ENCODE data around the gene CUX1. TPM values are rescaled to one million over a fixed set of nuclear protein-coding genes. Genes with fewer than 3 reads are reported as not detected.

CUX1 gene
- total RNA-seq, 2 experiments from 2014 or later, result 21.1 to 22.4 TPM

GRCh38 chr7:102262546-102262945 is 445.1 kb downstream of the CUX1 start:
- H3K4me1 Mint-ChIP-seq, result no peaks in the 10 kb centered on the region
- H3K36me3 Mint-ChIP-seq (ENCODE audit: low read depth), result no peaks in the 10 kb centered on the region
- no peaks in the 10 kb centered on the region for H3K27me3 Mint-ChIP-seq
- H3K9me3 Mint-ChIP-seq, result no peaks in the 10 kb centered on the region
- H3K4me3 Mint-ChIP-seq, result no peak overlapping the region
- CTCF ChIA-PET, result no interaction called here
- DNase-seq, result no peak
- H3K27ac Mint-ChIP-seq, result no peak overlapping the region
- POLR2A ChIA-PET, result no interaction called here

- no peaks in the 10 kb centered on the region for H3K9me3 Mint-ChIP-seq
- DNase-seq, result no peak
- H3K4me1 Mint-ChIP-seq, result no peaks in the 10 kb centered on the region
- H3K36me3 Mint-ChIP-seq (ENCODE audit: low read depth), result no peaks in the 10 kb centered on the region
- POLR2A ChIA-PET, result no interaction called here
- no peak overlapping the region for H3K4me3 Mint-ChIP-seq
- H3K27ac Mint-ChIP-seq, result no peak overlapping the region
- CTCF ChIA-PET, result no interaction called here
- no peaks in the 10 kb centered on the region for H3K27me3 Mint-ChIP-seq
These were observed 447.0 kb downstream of the CUX1 start for GRCh38 chr7:102264367-102264891.

DNA sequence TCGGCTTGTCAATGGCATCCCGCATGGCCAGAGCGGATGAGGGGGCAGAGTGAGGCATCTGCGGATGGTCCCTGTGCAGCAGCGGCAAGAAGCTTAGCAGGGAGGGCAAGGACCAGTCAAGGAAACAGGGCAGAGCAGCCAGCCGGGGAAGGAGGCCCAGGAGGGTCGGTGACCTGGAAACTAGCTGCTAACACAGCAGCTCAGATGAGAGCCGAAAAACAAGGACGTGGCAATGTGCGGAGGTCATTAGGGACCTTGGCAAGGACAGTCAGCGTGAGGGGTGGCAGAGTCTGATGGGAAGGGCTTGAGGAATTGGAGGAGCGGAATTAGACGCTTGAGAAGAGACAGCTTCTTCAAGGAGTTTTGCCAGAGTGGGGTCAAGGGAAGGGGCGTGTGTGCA is 449.1 kb downstream of the CUX1 start:
- H3K36me3 Mint-ChIP-seq (ENCODE audit: low read depth), result no peaks in the 10 kb centered on the region
- no peaks in the 10 kb centered on the region for H3K27me3 Mint-ChIP-seq
- no peaks in the 10 kb centered on the region for H3K4me1 Mint-ChIP-seq
- H3K27ac Mint-ChIP-seq, result no peak overlapping the region
- ChIA-PET CTCF (no interaction called here), POLR2A (no interaction called here)
- no peak overlapping the region for H3K4me3 Mint-ChIP-seq
- no peaks in the 10 kb centered on the region for H3K9me3 Mint-ChIP-seq
- no peak for DNase-seq

DNA sequence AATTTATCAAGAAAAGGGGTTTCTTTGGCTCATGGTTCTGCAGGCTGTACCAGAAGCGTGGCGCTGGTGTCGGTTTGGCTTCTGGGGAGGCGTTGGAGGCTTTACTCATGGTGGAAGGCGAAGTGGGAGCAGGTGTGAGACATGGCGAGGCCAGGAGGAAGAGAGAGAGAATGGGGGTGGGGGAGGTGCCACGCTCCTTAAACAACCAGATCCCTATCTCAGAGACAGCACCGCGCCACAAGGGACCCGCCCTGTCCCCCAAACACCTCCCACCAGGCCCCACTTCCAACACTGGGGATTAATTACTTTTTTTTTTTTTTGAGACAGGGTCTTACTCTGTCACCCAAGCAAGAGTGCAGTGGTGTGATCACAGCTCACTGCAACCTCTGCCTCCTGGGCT is 451.2 kb downstream of the CUX1 start:
- H3K36me3 Mint-ChIP-seq (ENCODE audit: low read depth), result no peaks in the 10 kb centered on the region
- no peaks in the 10 kb centered on the region for H3K27me3 Mint-ChIP-seq

DNA sequence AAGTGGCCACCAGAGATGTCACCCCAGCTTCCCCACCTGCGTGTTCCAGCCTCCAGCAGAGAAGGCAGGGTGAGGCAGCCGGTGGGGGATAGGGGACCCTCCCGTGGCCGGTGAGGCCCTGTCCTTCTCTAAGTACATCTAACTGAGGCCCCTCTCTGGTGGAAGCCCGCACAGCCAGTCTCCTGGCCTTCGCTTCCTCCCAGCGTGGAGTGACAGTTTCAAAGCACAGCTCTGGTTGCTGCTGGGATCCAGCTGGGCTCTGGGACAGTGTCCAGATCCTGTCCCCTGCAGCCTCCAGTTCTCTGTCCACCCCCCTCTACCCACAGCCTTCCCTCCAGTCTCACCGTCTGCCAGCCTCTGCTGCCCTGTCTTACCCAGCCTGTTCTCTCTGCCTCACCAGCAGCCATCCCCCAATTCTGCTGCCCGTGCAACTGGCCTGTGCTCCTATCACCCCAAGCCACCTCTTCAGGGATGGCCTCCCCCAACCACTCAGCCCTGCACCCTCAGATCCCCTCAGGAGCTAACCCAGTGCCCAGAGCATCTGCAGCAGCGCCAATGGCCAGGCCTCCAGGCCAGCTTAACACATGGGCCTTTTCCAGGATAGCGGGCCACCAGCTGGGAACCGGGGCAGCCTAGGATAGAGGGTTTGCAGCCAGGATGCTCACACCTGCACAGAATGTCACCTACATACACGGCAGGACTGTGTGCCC is 452.9 kb downstream of the CUX1 start:
- no peaks in the 10 kb centered on the region for H3K27me3 Mint-ChIP-seq
- H3K4me3 Mint-ChIP-seq, result no peak overlapping the region
- no peaks in the 10 kb centered on the region for H3K4me1 Mint-ChIP-seq
- DNase-seq, result no peak
- no peaks in the 10 kb centered on the region for H3K9me3 Mint-ChIP-seq
- H3K36me3 Mint-ChIP-seq (ENCODE audit: low read depth), result no peaks in the 10 kb centered on the region
- CTCF ChIA-PET, result interaction anchor here (1.3 to 2.8 kb wide), 4 partner anchors 8 to 667 kb away, joined by 3 to 10 read pairs (median 3); no protein-coding TSS in a partner anchor
- POLR2A ChIA-PET, result no interaction called here
- no peak overlapping the region for H3K27ac Mint-ChIP-seq

More for the DNA sequence above, 451.2 kb downstream of the CUX1 start:
- H3K4me3 Mint-ChIP-seq, result no peak overlapping the region
- ChIA-PET POLR2A (no interaction called here), CTCF (interaction anchor here (0.7 to 1.4 kb wide), 2 partner anchors 115 to 123 kb away, joined by 4 to 5 read pairs; no protein-coding TSS in a partner anchor)
- DNase-seq, result no peak
- H3K4me1 Mint-ChIP-seq, result no peaks in the 10 kb centered on the region
- H3K9me3 Mint-ChIP-seq, result no peaks in the 10 kb centered on the region
- H3K27ac Mint-ChIP-seq, result no peak overlapping the region

DNA sequence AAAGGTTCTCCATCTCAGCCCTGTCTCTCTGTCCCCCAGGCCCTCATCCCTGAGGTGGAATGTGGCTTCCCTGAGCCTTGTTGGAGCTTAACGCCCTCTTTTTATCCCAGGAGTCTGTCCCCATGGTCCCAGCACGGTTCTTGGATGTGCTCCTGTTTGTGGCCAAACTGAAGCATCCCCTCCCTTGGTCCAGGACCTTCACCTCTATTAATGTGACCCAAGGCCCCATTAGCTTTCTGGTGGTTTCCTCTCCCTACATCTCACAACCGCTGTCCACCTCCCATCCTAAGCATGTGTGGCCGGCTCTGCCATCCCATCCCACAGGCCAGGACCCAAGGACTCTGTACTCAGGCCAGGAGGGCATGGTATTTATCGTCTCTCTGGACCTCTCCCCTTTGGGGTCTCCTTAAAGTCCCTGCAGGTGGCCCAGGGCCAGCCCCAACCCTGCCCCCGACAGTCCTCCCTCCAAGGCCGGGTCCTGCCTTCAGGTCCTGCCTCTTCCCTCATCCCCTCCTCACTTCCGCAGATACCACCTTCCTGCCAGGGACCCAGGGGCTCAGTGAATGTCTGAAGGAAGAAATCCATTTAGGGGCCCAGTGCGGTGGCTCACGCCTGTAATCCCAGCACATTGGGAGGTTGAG is 453.9 kb downstream of the CUX1 start:
- Mint-ChIP-seq H3K36me3 (ENCODE audit: low read depth) (no peaks in the 10 kb centered on the region), H3K27ac (no peak overlapping the region), H3K9me3 (no peaks in the 10 kb centered on the region), H3K4me1 (no peaks in the 10 kb centered on the region), H3K4me3 (no peak overlapping the region), H3K27me3 (no peaks in the 10 kb centered on the region)
- CTCF ChIA-PET, result interaction anchor here (1.3 to 2.8 kb wide), 3 partner anchors 459 to 728 kb away, joined by 3 to 11 read pairs (median 10); no protein-coding TSS in a partner anchor
- DNase-seq, result no peak
- POLR2A ChIA-PET, result no interaction called here

DNA sequence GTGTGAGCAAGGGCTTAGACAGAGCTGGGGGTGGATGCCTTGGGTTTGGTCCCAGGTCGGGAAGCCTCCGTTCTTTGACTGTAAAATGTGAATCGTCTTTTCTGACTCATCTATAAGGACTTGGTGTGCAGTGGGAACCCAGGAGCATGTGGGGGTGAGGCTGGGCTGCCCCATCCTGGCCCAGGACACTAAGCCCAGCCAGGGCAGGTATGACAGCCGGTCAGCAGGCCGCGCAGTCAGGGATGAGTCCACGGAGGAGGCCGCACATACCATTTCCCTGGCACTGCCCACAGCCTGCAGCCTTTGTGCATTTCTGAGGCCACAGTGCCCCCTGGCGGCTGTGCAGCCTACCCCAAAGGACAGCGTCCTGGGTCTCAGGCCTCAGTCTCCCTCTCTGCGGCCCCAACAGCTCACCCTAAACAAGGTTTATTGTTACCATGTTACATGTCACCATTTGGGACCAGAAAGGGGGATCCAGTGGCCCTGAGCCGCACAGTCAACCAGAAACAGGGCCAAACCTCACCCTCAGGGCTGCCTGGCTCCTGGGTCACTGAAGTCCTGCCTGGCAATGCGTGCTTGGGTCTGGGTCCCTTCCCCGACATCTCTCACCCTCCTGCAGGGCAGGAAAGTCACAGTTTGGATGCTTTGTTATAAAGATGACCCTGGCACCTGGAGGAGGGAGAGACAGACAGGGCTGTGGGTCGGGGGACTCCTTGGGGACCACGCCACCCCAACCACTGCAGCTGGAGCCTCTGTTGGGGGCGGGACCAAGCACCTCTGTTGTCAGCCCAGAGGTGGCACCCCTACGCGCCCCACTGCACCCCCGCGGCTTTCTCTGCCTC is 454.9 kb downstream of the CUX1 start:
- DNase-seq, result peak; percentile 74
- no peaks in the 10 kb centered on the region for H3K9me3 Mint-ChIP-seq
- H3K27ac Mint-ChIP-seq, result no peak overlapping the region
- no peaks in the 10 kb centered on the region for H3K27me3 Mint-ChIP-seq
- ChIA-PET POLR2A (no interaction called here), CTCF (interaction anchor here (0.5 to 2.8 kb wide), 5 partner anchors 39 to 729 kb away, joined by 3 to 11 read pairs (median 4); no protein-coding TSS in a partner anchor)
- H3K4me3 Mint-ChIP-seq, result no peak overlapping the region
- no peaks in the 10 kb centered on the region for H3K36me3 Mint-ChIP-seq (ENCODE audit: low read depth)
- H3K4me1 Mint-ChIP-seq, result no peaks in the 10 kb centered on the region

DNA sequence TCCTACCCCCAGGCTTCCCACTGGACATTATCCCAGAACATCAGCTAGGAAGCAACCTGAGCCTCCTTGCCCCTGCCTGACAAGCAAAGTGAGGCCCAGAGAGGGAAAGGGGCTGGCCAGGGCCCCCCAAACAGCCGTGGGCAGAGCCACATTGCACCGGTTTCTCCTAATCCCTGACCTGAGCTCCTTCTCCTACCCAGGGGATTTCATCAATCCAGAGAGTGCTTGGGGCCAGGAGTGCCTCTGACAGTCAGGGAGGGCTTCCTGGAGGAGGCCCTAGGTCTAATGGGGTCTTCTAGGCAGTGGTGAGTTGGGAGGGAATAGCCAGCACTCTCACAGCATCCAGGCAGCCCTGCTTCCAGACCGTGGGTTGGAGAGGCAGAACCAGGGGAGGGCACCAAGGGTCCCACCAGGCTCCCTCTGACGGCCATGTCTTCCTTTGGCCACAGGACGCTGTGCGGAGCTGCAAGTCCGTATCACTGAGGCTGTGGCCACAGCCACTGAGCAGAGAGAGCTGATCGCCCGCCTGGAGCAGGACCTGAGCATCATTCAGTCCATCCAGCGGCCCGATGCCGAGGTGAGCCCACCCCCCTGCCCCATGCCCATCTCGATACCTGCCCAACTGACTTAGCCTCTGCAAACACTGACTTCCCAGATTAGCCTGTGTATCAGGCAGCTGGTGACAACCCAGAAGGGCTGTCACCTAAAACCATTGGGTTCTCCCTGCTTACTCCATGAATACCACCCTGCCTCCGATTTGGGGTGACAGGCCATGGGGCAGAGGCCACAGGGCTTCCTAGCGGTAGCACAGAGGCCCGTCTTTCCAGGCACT is 455.7 kb downstream of the CUX1 start:
- Mint-ChIP-seq H3K36me3 (ENCODE audit: low read depth) (no peaks in the 10 kb centered on the region), H3K27ac (no peak overlapping the region), H3K27me3 (no peaks in the 10 kb centered on the region), H3K9me3 (no peaks in the 10 kb centered on the region), H3K4me1 (no peaks in the 10 kb centered on the region), H3K4me3 (no peak overlapping the region)
- POLR2A ChIA-PET, result no interaction called here
- no peak for DNase-seq
- CTCF ChIA-PET, result interaction anchor here (0.5 to 2.8 kb wide), 5 partner anchors 38 to 730 kb away, joined by 3 to 11 read pairs (median 4); no protein-coding TSS in a partner anchor

- Mint-ChIP-seq H3K27me3 (no peaks in the 10 kb centered on the region), H3K9me3 (no peaks in the 10 kb centered on the region)
- CTCF ChIA-PET, result interaction anchor here (1.4 kb wide), 1 partner anchor 585 kb away, joined by 3 read pairs; no protein-coding TSS in a partner anchor
These were observed 456.6 kb downstream of the CUX1 start for GRCh38 chr7:102273749-102274712.

DNA sequence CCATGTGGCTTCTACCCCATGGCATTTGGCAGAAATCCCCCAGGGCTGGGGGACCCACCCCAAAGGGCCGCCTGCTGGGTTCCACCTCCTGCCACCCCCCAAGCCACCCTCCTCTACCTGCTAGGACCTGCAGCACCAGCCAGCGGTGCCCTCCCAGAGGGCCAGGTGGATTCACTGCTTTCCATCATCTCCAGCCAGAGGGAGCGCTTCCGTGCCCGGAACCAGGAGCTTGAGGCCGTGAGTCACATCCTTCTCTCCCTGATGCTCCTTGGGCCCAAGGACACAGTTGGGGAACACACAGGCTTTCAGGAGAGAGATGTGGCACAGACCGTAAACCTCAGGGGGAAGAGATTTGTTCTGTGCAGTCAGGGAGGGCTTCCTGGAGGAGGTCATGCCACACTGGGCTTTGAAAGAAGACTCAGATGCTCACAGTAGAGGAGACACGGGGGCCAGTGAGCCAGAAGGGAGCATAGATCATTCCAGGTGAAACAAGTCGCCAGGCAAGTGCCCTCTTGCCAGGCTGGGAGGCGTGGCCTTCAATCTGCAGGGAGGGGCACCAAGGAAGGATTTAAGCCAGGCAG is 457.8 kb downstream of the CUX1 start:
- no peak overlapping the region for H3K4me3 Mint-ChIP-seq
- peaks cover 3% of the 10 kb centered on the region for H3K4me1 Mint-ChIP-seq
- no peaks in the 10 kb centered on the region for H3K9me3 Mint-ChIP-seq
- H3K36me3 Mint-ChIP-seq (ENCODE audit: low read depth), result no peaks in the 10 kb centered on the region
- ChIA-PET POLR2A (no interaction called here), CTCF (interaction anchor here (0.5 kb wide), 1 partner anchor 81 kb away, joined by 3 read pairs; no protein-coding TSS in a partner anchor)
- DNase-seq, result no peak
- H3K27ac Mint-ChIP-seq, result no peak overlapping the region
- no peaks in the 10 kb centered on the region for H3K27me3 Mint-ChIP-seq

More at GRCh38 chr7:102273749-102274712, 456.6 kb downstream of the CUX1 start:
- no peak overlapping the region for H3K27ac Mint-ChIP-seq
- no peak overlapping the region for H3K4me3 Mint-ChIP-seq
- POLR2A ChIA-PET, result no interaction called here
- H3K4me1 Mint-ChIP-seq, result no peaks in the 10 kb centered on the region
- DNase-seq, result no peak
- H3K36me3 Mint-ChIP-seq (ENCODE audit: low read depth), result no peaks in the 10 kb centered on the region

DNA sequence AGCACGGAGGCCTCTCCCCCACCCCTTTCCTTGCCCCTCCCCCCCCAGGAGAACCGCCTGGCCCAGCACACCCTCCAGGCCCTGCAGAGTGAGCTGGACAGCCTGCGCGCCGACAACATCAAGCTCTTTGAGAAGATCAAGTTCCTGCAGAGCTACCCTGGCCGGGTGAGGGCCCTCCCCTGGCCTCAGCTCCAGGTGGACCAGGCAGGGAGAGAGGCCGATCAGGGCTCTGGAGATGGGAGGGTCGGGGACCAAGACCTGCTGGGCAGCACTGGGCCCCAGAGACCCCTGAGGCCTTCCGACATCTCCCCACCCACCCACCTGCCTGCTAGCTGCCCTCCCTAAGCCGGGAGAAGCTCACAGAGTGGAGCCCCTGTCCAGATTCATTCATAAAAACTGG is 460.5 kb downstream of the CUX1 start:
- Mint-ChIP-seq H3K36me3 (ENCODE audit: low read depth) (no peaks in the 10 kb centered on the region), H3K27ac (no peak overlapping the region), H3K4me1 (peaks cover 3% of the 10 kb centered on the region), H3K27me3 (no peaks in the 10 kb centered on the region), H3K9me3 (no peaks in the 10 kb centered on the region), H3K4me3 (no peak overlapping the region)
- DNase-seq, result no peak
- POLR2A ChIA-PET, result no interaction called here
- CTCF ChIA-PET, result interaction anchor here (0.6 to 4.8 kb wide), 6 partner anchors 8 to 160 kb away, joined by 3 to 30 read pairs (median 5); partner anchors contain the start of gene ORAI2
